ENCODE data around the gene WFDC5.

- TF ChIP-seq CTCF (IDR thresholded peaks at IDR 0.05) (no peak), POLR2A (IDR thresholded peaks at IDR 0.05) (no peak)
These were observed 23.6 kb downstream of the WFDC5 start for GRCh38 chr20:45091366-45091765.

All from gastroesophageal sphincter (tissue), 3 donors.